K562 (cell line): ENCODE measurements around the gene TPM4. TPM values are rescaled to one million over a fixed set of nuclear protein-coding genes. Genes with fewer than 3 reads are reported as not detected.
A peak's percentile ranks its signal among the peaks of the same experiment; 100 is the strongest.

Experiments used
- BRD4 ChIP-seq: fragments of 200-600 bp; sonication (generic); IDR thresholded peaks from 2 replicates; pipeline ENCODE4 v1.6.1; 2017; ENCODE audit warnings: inconsistent platforms
- CBX2 ChIP-seq: fragments of 200-600 bp; sonication (generic); IDR thresholded peaks from one replicate; pipeline ENCODE4 v1.6.1; 2012; ENCODE audit warnings: mild to moderate bottlenecking, low read length, inconsistent platforms; ENCODE audit not compliant: insufficient read depth, poor library complexity, severe bottlenecking
- DACH1 ChIP-seq: fragments of 450-650 bp; IDR thresholded peaks from 2 replicates; pipeline ENCODE4 v1.6.1; 2018; ENCODE audit not compliant: partially characterized antibody
- EGR1 ChIP-seq: fragments of 450-650 bp; conservative IDR thresholded peaks from 2 replicates; pipeline ENCODE4 v1.6.1; 2017; ENCODE audit warnings: mild to moderate bottlenecking
- ETV6 ChIP-seq, 3 experiments: fragments of 150-350 bp in 1 of 3; sonication (generic) in 1 of 3; formaldehyde crosslinking in 1 of 3; IDR thresholded peaks; 2 replicates each; pipeline versions ENCODE4 v1.6.1 to v1.8.0; 2014 to 2022; ENCODE audit warnings: borderline replicate concordance in 2 of 3, low read depth in 2 of 3, antibody characterized with exemption in 1 of 3, low read length in 1 of 3, mild to moderate bottlenecking in 1 of 3, missing genetic modification reagents in 1 of 3
- FUS ChIP-seq: fragments of 200-400 bp; formaldehyde crosslinking; optimal IDR thresholded peaks from 2 replicates; pipeline ENCODE3; 2017; ENCODE audit warnings: low read depth, low read length
- HIVEP1 ChIP-seq: fragments of 250-450 bp; sonication (Bioruptor Pico); IDR thresholded peaks from 2 replicates; pipeline ENCODE4 v1.4.0; 2020; ENCODE audit warnings: mild to moderate bottlenecking
- JUN ChIP-seq, 2 experiments: sonication (generic) in 1 of 2; formaldehyde crosslinking in 1 of 2; IDR thresholded peaks; 2 replicates each; pipeline versions ENCODE4 v1.6.1 to v1.8.0; 2012 to 2022; ENCODE audit warnings: borderline replicate concordance in 2 of 2, mild to moderate bottlenecking in 2 of 2, improper control_type of control experiment in 1 of 2, low read depth in 1 of 2, low read length in 1 of 2, missing genetic modification reagents in 1 of 2
- KDM5B ChIP-seq: fragments of 200-600 bp; sonication (generic); IDR thresholded peaks from 2 replicates; pipeline ENCODE4 v1.6.1; 2012; ENCODE audit warnings: low read depth, mild to moderate bottlenecking, moderate library complexity, low read length, control low read depth, inconsistent platforms; ENCODE audit not compliant: insufficient replicate concordance
- LEF1 ChIP-seq: fragments of 450-650 bp; IDR thresholded peaks from 2 replicates; pipeline ENCODE4 v1.6.1; 2016; ENCODE audit warnings: mild to moderate bottlenecking
- RBM17 ChIP-seq: fragments of 200-400 bp; formaldehyde crosslinking; IDR thresholded peaks from 2 replicates; pipeline ENCODE4 v1.6.1; 2017; ENCODE audit warnings: low read depth, mild to moderate bottlenecking, low read length, borderline replicate concordance
- SPI1 ChIP-seq: IDR thresholded peaks from 2 replicates; pipeline ENCODE4 v1.6.1; 2011; ENCODE audit warnings: low read depth, low read length, control low read depth, borderline replicate concordance
- TAF1 ChIP-seq: IDR thresholded peaks from 2 replicates; pipeline ENCODE4 v1.6.1; 2011; ENCODE audit warnings: mild to moderate bottlenecking, low read length, moderate library complexity; ENCODE audit not compliant: insufficient read depth, control insufficient read depth, severe bottlenecking; ENCODE audit errors: extremely low read depth
- TCF7 ChIP-seq: sonication (generic); IDR thresholded peaks from 2 replicates; pipeline ENCODE4 v1.6.1; 2016; ENCODE audit warnings: antibody characterized with exemption, borderline replicate concordance
- ZFP36 ChIP-seq: fragments of 150-350 bp; IDR thresholded peaks from 2 replicates; pipeline ENCODE4 v1.6.1; 2018; ENCODE audit warnings: low read length, low read depth; ENCODE audit not compliant: partially characterized antibody
- ZNF134 ChIP-seq: fragments of 250-450 bp; sonication (Bioruptor Pico); conservative IDR thresholded peaks from 2 replicates; pipeline ENCODE4 v1.4.0; 2020
- ZNF431 ChIP-seq: sonication (generic); formaldehyde crosslinking; IDR thresholded peaks from 2 replicates; pipeline ENCODE4 v1.8.0; 2022; ENCODE audit warnings: mild to moderate bottlenecking, missing genetic modification reagents
- ZNF707 ChIP-seq: fragments of 250-450 bp; sonication (Bioruptor Pico); conservative IDR thresholded peaks from 2 replicates; pipeline ENCODE4 v1.8.0; 2022; ENCODE audit warnings: inconsistent platforms, mild to moderate bottlenecking, moderate library complexity
- polyA plus RNA-seq, 8 experiments: library from polyadenylated mRNA; depleted of rRNA in 4 of 8; stranded (reverse) in 5 of 8; unstranded in 3 of 8; fragments of >200 nt; fragmentation: Nextera tagmentation in 2 of 8; fragmentation: Illumina TruSeq in 1 of 8; extraction: Ambion mirVana in 2 of 8; extraction: Trizol in 1 of 8; gene quantifications; 2 replicates each; pipeline versions ENCODE4 v1.2.1 to v1.2.3, GENCODE V29; 2011 to 2014; ENCODE audit warnings: inconsistent platforms in 1 of 8, missing spikeins in 1 of 8
- total RNA-seq, 7 experiments: library from RNA; depleted of rRNA in 6 of 7; stranded (reverse); fragments of >200 nt in 6 of 7; fragmentation: Illumina TruSeq in 2 of 7; extraction: Trizol in 2 of 7; gene quantifications; 2 replicates each; pipeline versions ENCODE4 v1.2.1 to v1.2.3, GENCODE V29; 2011 to 2021; ENCODE audit warnings: low replicate concordance in 1 of 7
- TF ChIP-seq, protein P1 (sequence below): sonication (generic); formaldehyde crosslinking; IDR thresholded peaks from 2 replicates; pipeline ENCODE4 v1.8.1; 2023; ENCODE audit warnings: mild to moderate bottlenecking, missing genetic modification reagents
- TF ChIP-seq, protein P2 (sequence below): fragments of 250-450 bp; sonication (Bioruptor Pico); IDR thresholded peaks from 2 replicates; pipeline ENCODE4 v1.5.0; 2021
- TF ChIP-seq, protein P3 (sequence below): fragments of 250-450 bp; sonication (Bioruptor Pico); IDR thresholded peaks from 2 replicates; pipeline ENCODE4 v1.4.0; 2020; ENCODE audit warnings: borderline replicate concordance
- TF ChIP-seq, protein P4 (sequence below): fragments of 450-650 bp; IDR thresholded peaks from one replicate; pipeline ENCODE4 v1.6.1; 2018; ENCODE audit warnings: mild to moderate bottlenecking, moderate library complexity; ENCODE audit not compliant: partially characterized antibody

TPM4 gene
- total and polyA plus RNA-seq, 9 of the 15 experiments (the other 6 are each of a cell fraction or from before 2014, with no cell fraction given): 28.1 to 111 (median 77.4) TPM

DNA sequence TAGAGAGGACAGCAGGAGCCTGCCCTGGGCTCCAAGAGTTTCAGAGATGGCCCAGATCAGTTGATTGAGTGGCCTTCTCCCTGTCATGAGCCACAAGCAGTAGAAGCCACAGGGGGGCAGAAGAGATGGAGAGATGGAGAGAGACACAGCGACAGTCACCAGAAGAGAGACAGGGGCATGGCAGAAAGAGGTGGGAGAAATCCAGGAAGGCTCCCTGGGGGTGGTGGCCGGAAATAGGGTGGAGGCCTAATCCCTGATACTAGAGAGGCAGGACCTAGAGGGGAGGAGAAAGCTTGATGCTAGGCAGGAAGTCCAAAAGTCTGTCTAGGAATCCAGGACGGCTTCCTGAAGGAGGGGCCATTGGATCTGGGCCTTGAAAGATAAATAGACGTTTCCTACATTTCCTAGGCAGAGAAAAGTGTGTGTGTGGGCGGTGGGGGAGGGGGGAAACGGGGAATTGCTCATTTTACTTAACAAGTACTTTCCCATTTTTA is 9.6 kb upstream of the TPM4 start (continued):
- TF ChIP-seq TAF1: no peak
- TF ChIP-seq BRD4: no peak
- no peak for TF ChIP-seq ZNF707 (CRISPR knock-in tag)
- TF ChIP-seq, protein P1, sequence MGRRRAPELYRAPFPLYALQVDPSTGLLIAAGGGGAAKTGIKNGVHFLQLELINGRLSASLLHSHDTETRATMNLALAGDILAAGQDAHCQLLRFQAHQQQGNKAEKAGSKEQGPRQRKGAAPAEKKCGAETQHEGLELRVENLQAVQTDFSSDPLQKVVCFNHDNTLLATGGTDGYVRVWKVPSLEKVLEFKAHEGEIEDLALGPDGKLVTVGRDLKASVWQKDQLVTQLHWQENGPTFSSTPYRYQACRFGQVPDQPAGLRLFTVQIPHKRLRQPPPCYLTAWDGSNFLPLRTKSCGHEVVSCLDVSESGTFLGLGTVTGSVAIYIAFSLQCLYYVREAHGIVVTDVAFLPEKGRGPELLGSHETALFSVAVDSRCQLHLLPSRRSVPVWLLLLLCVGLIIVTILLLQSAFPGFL (CRISPR knock-in tag): no peak
- 0 out of 2 replicates have a peak, but pooled peaks have one; percentile 13 for TF ChIP-seq JUN (IDR thresholded peaks at IDR 0.05; ENCODE audit: borderline replicate concordance, low read depth, low read length)
- TF ChIP-seq JUN (CRISPR knock-in tag; IDR thresholded peaks at IDR 0.05; ENCODE audit: borderline replicate concordance): no peak
- no peak; the same call in 1 of the 2 replicates for TF ChIP-seq LEF1
- no peak for TF ChIP-seq TCF7
- no peak for TF ChIP-seq CBX2
- no peak for TF ChIP-seq KDM5B
- TF ChIP-seq ZNF134 (CRISPR knock-in tag): no peak
- no peak for TF ChIP-seq FUS
- no peak for TF ChIP-seq ZNF431 (CRISPR knock-in tag)
- TF ChIP-seq DACH1: peak; percentile 77
- peak; percentile 100 for TF ChIP-seq ZFP36
- TF ChIP-seq, protein P2, sequence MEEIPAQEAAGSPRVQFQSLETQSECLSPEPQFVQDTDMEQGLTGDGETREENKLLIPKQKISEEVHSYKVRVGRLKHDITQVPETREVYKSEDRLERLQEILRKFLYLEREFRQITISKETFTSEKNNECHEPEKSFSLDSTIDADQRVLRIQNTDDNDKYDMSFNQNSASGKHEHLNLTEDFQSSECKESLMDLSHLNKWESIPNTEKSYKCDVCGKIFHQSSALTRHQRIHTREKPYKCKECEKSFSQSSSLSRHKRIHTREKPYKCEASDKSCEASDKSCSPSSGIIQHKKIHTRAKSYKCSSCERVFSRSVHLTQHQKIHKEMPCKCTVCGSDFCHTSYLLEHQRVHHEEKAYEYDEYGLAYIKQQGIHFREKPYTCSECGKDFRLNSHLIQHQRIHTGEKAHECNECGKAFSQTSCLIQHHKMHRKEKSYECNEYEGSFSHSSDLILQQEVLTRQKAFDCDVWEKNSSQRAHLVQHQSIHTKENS (CRISPR knock-in tag): no peak
- TF ChIP-seq SPI1: no peak
- TF ChIP-seq ETV6 (IDR thresholded peaks at IDR 0.05; ENCODE audit: borderline replicate concordance in 1 of 2, low read depth in 2 of 2, low read length in 1 of 2): no peak
- no peak for TF ChIP-seq ETV6 (CRISPR knock-in tag; IDR thresholded peaks at IDR 0.05; ENCODE audit: borderline replicate concordance)
- TF ChIP-seq, protein P3, sequence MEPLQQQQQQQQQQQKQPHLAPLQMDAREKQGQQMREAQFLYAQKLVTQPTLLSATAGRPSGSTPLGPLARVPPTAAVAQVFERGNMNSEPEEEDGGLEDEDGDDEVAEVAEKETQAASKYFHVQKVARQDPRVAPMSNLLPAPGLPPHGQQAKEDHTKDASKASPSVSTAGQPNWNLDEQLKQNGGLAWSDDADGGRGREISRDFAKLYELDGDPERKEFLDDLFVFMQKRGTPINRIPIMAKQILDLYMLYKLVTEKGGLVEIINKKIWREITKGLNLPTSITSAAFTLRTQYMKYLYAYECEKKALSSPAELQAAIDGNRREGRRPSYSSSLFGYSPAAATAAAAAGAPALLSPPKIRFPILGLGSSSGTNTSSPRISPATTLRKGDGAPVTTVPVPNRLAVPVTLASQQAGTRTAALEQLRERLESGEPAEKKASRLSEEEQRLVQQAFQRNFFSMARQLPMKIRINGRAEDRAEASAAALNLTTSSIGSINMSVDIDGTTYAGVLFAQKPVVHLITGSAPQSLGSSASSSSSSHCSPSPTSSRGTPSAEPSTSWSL (CRISPR knock-in tag): no peak
- no peak for TF ChIP-seq RBM17
- TF ChIP-seq EGR1: peak; percentile 84
- TF ChIP-seq, protein P4, sequence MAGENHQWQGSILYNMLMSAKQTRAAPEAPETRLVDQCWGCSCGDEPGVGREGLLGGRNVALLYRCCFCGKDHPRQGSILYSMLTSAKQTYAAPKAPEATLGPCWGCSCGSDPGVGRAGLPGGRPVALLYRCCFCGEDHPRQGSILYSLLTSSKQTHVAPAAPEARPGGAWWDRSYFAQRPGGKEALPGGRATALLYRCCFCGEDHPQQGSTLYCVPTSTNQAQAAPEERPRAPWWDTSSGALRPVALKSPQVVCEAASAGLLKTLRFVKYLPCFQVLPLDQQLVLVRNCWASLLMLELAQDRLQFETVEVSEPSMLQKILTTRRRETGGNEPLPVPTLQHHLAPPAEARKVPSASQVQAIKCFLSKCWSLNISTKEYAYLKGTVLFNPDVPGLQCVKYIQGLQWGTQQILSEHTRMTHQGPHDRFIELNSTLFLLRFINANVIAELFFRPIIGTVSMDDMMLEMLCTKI: no peak
- no peak for TF ChIP-seq HIVEP1 (CRISPR knock-in tag)
